ENCODE results near the gene OGFR. TPM values are rescaled to one million over a fixed set of nuclear protein-coding genes. Genes with fewer than 3 reads are reported as not detected.

The OGFR gene
- total and polyA plus RNA-seq, 2 donors (not counting 1 experiment from before 2014, with no cell fraction given) = 71.7 to 102 TPM

GRCh38 chr20:62825333-62825985 lies 20.8 kb downstream of the OGFR start:
- no peaks in the 10 kb centered on the region for H3K9me3 Mint-ChIP-seq (ENCODE audit: insufficient read depth)
- no peaks in the 10 kb centered on the region for H3K36me3 ChIP-seq (replicated peaks in 1 of 2; ENCODE audit: control extremely low read depth in 1 of 2, control insufficient read depth in 1 of 2, extremely low read depth in 1 of 2, insufficient read depth in 2 of 2, low read length in 1 of 2)
- 78% methylated on average over 16 of the region's 22 CpGs for WGBS (ENCODE audit: insufficient coverage)
- no peaks in the 10 kb centered on the region for H3K27me3 Mint-ChIP-seq
- no peak for TF ChIP-seq CTCF (IDR thresholded peaks at IDR 0.05)
- no peak for TF ChIP-seq EZH2 (IDR thresholded peaks at IDR 0.05; ENCODE audit: borderline replicate concordance, insufficient read depth, low read depth, low read length, poor library complexity, severe bottlenecking)
- no peak overlapping the region for H3K27ac ChIP-seq (ENCODE audit: low read length in 2 of 2)
- H3K27ac Mint-ChIP-seq = peak overlapping the region; percentile 20
- ChIA-PET CTCF (interaction anchor here (0.9 to 1.3 kb wide), 3 partner anchors 10 to 37 kb away, joined by 3 to 9 read pairs (median 6); partner anchors contain the start of gene TCFL5), POLR2A (interaction anchor here (0.6 to 1.8 kb wide), 8 partner anchors 10 to 122 kb away, joined by 3 to 4 read pairs (median 4); partner anchors contain the start of gene TCFL5)
- peak overlapping the region; percentile 53 for H3K4me2 ChIP-seq (replicated peaks; ENCODE audit: low read depth, low read length, poor library complexity, severe bottlenecking)
- peaks cover 16% of the 10 kb centered on the region for H3K4me1 Mint-ChIP-seq
- H3K4me1 ChIP-seq (ENCODE audit: control insufficient read depth in 2 of 2, insufficient read depth in 2 of 2, low read length in 2 of 2) = peaks cover 23 to 28% of the 10 kb centered on the region in 2 donors
- intact Hi-C loops (cut with micrococcal nuclease) = no loop called here
- no peaks in the 10 kb centered on the region for H3K79me2 ChIP-seq (ENCODE audit: control insufficient read depth, insufficient read depth, low read length)
- no peaks in the 10 kb centered on the region for H3K27me3 ChIP-seq (replicated peaks in 1 of 4; ENCODE audit: control extremely low read depth in 1 of 4, control insufficient read depth in 3 of 4, insufficient read depth in 4 of 4, low read length in 3 of 4)
- no peak overlapping the region for H2AFZ ChIP-seq (ENCODE audit: insufficient read depth, low read depth, low read length, poor library complexity, severe bottlenecking)
- H3K4me3 ChIP-seq (ENCODE audit: control extremely low read depth in 1 of 5, extremely low read depth in 1 of 5, insufficient read depth in 1 of 5, low read depth in 2 of 5, low read length in 4 of 5) = no peak overlapping the region
- peak overlapping the region; percentile 39 for H3K4me3 Mint-ChIP-seq
- no peak for ATAC-seq (ENCODE audit: low read depth)
- DNase-seq = no peak
- H3K9ac ChIP-seq (ENCODE audit: low read length) = no peak overlapping the region
- peaks cover 4% of the 10 kb centered on the region for H4K20me1 ChIP-seq (ENCODE audit: control insufficient read depth, insufficient read depth, low read length, poor library complexity, severe bottlenecking)
- no peaks in the 10 kb centered on the region for H3K9me3 ChIP-seq (ENCODE audit: control extremely low read depth in 1 of 3, control insufficient read depth in 2 of 3, insufficient read depth in 1 of 3, low read length in 2 of 3)

Data from B cell (primary cell).